ENCODE data around the gene RAPGEF1.

RAPGEF1 gene

GRCh38 chr9:131608493-131609037, 131.3 kb downstream of the RAPGEF1 start:
- Histone ChIP-seq H3K27ac (peak overlapping the region in 13 of 21 experiments; percentile 4 to 77 (median 29)), H3K4me3 (no peak overlapping the region)

DNA sequence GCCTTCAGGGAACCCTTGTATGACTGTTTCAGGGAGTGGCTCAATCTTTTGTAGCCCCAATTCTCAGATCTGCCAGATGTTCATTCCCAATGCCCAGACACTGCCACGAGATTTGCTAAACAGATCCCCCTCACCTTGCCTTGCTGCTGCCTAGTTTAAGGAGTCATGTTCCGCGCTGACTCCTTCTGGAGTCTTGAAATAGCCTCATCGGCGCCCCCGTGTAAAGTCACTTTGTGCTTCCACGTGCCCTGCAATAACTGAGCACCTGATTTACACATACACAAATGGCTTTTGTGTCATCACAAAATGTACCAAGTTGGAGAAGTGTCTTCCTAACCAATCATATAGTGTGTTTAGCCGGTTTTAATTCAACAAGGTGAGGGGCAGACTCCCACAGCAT, 132.3 kb downstream of the RAPGEF1 start:
- H3K27ac ChIP-seq: peak overlapping the region in 2 of 21 experiments; percentile 75 to 77
- H3K4me3 ChIP-seq: no peak overlapping the region

DNA sequence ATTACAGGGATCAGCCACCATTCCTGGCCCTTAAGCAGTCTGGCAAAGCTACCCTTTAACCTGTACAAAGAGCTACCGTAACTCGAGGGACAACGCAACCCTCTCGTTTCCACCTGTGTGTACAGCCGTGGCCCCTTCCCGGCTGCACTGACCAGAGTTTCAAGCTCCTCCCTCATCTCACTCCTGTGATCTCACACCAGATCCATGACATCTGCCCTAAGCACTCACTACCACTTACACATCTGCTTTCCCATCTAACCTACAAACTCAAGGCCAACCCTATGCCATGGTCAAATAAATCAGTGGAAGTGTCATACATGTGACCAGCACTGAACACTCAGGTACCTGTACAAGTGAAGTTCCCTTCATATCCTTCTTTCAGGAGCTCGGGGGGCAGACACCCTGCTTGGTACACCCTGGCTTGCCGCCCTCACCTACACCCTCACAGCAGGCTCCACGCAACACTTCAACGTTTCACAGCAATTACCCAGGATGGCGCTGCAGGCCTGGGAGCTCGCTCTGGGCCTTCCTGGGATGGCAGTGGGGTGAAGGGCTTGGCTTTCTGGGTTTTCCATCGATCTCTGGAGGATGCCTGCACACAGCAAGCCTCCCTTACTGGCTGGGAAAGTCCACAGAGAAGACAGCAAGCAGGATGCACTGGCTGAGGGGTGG, 132.8 kb downstream of the RAPGEF1 start:
- Histone ChIP-seq H3K27ac (no peak overlapping the region), H3K4me3 (no peak overlapping the region)

GRCh38 chr9:131605770-131606590, 133.9 kb downstream of the RAPGEF1 start:
- Histone ChIP-seq H3K4me3 (no peak overlapping the region), H3K27ac (no peak overlapping the region)

- Histone ChIP-seq H3K4me3 (no peak overlapping the region), H3K27ac (no peak overlapping the region)
Observed at GRCh38 chr9:131603711-131604439, 136.0 kb downstream of the RAPGEF1 start.

DNA sequence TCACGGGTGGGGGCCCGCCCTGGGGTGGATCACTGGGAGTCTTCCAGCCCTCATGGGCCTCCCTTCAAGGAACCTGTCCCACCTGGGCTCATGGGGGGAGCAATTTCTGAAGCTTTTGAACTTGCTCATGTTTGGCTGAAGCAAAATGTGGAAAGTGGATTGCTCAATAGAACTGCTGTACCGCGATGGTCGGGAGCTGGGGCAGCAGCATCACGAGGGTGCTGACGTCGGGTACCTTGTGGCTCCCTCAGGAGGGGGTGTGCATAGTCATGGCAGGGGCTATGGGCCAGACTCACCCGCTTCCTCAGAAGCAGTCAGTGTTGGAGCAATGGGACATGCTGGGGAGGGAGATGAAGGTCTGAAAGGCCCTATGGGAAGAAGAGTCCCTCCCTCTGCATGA, 136.7 kb downstream of the RAPGEF1 start:
- no peak overlapping the region for H3K4me3 ChIP-seq
- peak overlapping the region in 1 of 21 experiments; percentile 14 for H3K27ac ChIP-seq

- H3K4me3 ChIP-seq: no peak overlapping the region
- H3K27ac ChIP-seq: no peak overlapping the region
Observed at GRCh38 chr9:131601683-131602181, 138.1 kb downstream of the RAPGEF1 start.

DNA sequence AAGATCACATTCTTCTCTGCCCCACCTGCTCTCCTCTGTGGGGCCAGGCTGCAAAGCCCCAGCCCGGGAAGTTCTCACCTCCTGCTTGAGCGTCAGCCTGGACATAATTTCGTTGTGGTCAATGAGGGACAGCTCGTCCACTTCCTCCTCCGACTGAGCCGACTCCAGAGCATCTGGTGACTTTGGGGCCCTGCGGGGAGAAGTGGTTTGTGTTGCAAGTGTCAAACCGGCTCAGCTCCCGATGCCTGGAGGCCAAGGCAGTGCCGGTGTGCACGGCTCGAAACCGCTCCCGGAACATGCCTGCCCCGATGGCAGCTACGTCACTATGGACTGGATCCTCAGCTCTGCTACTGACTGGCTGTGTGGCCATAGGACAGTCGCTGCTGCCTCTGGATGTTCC, 141.8 kb downstream of the RAPGEF1 start:
- no peak overlapping the region for H3K4me3 ChIP-seq
- peak overlapping the region in 4 of 21 experiments; percentile 26 to 44 (median 36) for H3K27ac ChIP-seq

DNA sequence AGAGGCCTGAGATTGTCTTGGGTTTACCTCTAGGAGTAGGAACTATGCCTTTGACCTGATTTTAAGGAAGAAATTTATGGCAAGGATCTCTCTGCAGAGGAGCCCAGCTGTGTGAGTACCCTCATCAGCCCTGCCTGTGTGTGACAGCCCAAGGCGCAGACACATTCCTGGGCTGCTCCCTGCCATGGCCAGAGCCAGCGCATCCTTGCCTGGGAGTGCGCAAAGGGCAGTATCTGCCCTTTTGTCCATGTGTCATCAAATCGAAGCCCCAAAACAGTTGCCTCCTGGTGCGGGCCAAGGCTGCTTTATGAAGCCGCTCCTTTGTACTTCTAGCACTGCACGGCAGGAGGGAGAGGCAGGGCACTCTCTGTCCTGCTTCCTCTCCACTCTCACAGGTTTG, 142.6 kb downstream of the RAPGEF1 start:
- Histone ChIP-seq H3K27ac (no peak overlapping the region), H3K4me3 (no peak overlapping the region)

- Histone ChIP-seq H3K27ac (no peak overlapping the region), H3K4me3 (no peak overlapping the region)
Observed at GRCh38 chr9:131596430-131596743, 143.5 kb downstream of the RAPGEF1 start.

- H3K4me3 ChIP-seq: no peak overlapping the region
- H3K27ac ChIP-seq: peak overlapping the region in 1 of 21 experiments; percentile 10
Observed at GRCh38 chr9:131595696-131596429, 144.0 kb downstream of the RAPGEF1 start.

DNA sequence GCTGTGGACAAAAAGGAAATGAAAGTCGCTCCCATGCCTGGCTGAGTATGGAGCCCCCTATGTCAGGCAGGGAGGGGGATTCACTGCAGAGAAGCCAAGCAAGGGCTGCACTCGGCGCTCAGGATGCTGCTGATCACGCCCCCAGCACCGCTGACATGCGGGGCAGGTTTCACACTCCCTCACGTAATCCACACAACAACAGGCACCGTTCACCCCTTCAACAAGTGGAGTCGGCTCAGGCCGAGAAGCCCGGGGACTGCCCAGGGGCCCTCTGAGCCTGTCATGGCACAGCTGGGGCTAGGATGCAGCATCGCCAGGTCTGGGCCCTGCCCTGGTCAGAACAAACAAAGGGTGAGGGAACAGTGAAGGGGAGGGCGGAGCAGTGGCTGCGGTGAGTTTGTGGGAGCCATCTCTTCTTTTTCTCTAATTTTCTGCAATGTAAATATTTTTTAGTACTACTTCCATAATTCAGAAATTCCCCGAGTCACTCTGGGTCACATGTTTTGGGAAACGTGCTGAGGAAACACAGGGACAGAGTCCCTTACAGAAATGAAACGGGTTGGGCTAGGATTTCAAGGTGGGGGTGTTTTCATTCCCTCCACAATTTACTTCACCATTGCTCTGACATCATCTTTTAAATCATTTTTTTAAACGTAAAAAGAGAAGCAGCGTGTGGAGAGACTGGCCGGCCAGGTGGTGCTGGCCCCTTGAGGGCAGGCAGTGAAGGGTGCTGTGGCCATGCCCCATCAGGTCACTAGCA, 144.8 kb downstream of the RAPGEF1 start:
- no peak overlapping the region for H3K4me3 ChIP-seq
- peak overlapping the region in 1 of 21 experiments; percentile 29 for H3K27ac ChIP-seq

DNA sequence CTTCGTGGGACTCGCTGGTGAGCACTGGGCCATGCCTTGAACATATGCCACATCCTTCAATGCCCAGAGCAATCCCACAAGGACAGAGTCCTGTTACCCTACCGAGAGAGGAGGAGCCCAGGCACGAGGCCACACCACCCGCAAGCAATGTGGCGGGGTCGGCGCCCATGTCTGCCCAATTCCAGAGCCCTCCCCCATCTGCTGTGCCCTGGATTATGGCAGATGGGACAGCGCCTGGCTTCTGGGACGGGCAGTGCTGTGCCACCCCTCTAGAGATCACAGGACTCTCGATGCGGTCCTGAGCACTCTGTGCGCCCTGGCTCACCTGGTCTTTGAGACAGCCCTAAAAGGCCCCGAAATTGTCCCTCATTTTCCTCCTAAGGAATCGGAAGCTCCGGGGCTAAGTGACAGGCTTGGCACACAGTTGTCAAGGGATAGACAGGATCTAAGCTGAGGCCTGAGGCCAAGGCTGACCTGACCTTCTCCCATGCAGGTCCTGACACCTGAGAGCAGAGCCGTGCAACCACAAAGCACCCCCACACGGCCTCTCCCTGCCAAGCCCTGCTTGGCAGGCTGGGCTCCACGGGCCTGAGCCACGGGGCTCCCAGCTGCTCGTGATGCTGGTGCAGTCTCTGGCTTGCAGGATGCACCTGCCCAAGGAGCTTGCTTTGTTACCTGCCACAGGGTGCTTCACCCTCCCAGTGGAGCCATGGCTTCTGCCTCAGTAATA, 145.8 kb downstream of the RAPGEF1 start:
- no peak overlapping the region for H3K4me3 ChIP-seq
- peak overlapping the region in 1 of 21 experiments; percentile 29 for H3K27ac ChIP-seq

DNA sequence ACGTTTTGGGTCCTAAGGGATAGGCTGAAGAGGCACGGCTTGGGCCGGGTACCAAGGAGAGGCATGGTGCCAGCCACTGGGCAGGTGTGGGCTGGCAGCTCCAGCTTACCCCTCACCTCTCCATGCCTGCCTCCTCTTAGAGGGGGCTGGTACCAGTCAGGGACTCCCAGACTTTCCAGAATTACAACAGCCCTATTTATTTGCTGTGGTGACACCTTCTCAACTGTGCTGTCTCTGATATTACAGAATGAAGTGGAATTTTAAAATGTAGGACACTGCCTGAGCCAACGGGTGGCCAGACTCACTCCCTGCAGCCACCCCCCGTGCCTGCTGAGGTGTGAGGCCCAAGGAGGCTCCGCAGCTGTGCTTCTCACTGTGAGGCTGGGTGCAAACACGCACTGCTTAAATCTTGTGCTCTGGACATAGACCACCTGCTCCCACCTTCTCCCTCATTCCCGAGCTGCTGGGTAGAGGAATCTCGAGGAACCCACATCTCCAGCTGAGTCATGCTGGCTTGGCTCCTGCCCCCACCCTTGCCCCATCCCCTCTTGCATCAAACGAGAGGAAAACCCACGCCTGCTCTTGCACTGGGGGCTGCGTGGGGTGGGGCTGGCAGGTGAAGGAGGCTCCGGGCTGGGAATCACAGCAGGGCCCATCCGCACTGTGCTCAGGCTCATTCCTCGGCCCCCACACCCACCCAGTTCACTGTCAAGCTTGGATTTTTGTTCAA, 146.6 kb downstream of the RAPGEF1 start:
- Histone ChIP-seq H3K4me3 (no peak overlapping the region), H3K27ac (no peak overlapping the region)

DNA sequence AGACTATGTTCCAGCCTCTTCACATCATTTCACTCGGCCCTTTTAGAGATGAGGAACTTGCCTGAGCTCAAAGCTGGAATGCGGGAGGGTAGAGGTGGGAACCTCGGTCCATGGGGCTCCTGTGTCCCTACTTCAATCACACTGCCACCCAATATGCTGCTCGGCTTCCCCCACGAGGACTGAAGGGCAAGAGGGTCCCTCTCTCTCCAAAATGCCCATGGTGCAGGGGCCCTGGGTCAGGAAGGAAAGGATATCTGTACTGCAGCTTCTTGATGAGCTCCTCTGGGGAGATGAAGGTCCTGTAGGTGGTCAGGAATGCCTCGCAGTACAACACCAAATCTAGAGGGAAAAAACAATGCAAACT, 148.0 kb downstream of the RAPGEF1 start:
- H3K27ac ChIP-seq: peak overlapping the region in 1 of 21 experiments; percentile 55

GRCh38 chr9:131590907-131591844, 148.7 kb downstream of the RAPGEF1 start:
- no peak overlapping the region for H3K4me3 ChIP-seq
- H3K27ac ChIP-seq: peak overlapping the region in 3 of 21 experiments; percentile 2 to 55 (median 43)

More for the DNA sequence above, 148.0 kb downstream of the RAPGEF1 start:
- no peak overlapping the region for H3K4me3 ChIP-seq
